Thyroid gland (tissue), 4 donors: ENCODE results near the gene CTXN3.

Experiments
- CTCF ChIP-seq, 6 experiments: fragments of 200-600 bp in 3 of 6; fragments of 450-650 bp in 3 of 6; sonication (generic) in 3 of 6; IDR thresholded peaks; one replicate each; pipeline ENCODE4 v1.5.1; 2016 to 2019; ENCODE audit warnings: antibody characterized with exemption in 6 of 6, mild to moderate bottlenecking in 2 of 6, inconsistent platforms in 1 of 6, moderate library complexity in 1 of 6
- POLR2A ChIP-seq, 2 donors: fragments of 450-650 bp; IDR thresholded peaks; one replicate each; pipeline ENCODE4 v1.6.1; 2017; ENCODE audit warnings: antibody characterized with exemption in 2 of 2, mild to moderate bottlenecking in 2 of 2, moderate library complexity in 1 of 2

- no peak for TF ChIP-seq CTCF (IDR thresholded peaks at IDR 0.05)
- no peak for TF ChIP-seq POLR2A (IDR thresholded peaks at IDR 0.05)
Measured at GRCh38 chr5:127649018-127649439, at the start of gene CTXN3.
